CD4-positive, alpha-beta T cell treated with Interleukin-1 beta for 1 hour (primary cell): ENCODE results near the gene SPOP.
"Not testable (repeated sequence)": the region's sequence is repeated elsewhere in the genome, so short reads cannot be mapped to it uniquely, and the experiment has no call there.

ENCODE experiments used
- DNase-seq, 2 donors: peaks; one replicate each; pipeline ENCODE4 v3.0.0-alpha.2; 2020 to 2022

The SPOP gene

DNA sequence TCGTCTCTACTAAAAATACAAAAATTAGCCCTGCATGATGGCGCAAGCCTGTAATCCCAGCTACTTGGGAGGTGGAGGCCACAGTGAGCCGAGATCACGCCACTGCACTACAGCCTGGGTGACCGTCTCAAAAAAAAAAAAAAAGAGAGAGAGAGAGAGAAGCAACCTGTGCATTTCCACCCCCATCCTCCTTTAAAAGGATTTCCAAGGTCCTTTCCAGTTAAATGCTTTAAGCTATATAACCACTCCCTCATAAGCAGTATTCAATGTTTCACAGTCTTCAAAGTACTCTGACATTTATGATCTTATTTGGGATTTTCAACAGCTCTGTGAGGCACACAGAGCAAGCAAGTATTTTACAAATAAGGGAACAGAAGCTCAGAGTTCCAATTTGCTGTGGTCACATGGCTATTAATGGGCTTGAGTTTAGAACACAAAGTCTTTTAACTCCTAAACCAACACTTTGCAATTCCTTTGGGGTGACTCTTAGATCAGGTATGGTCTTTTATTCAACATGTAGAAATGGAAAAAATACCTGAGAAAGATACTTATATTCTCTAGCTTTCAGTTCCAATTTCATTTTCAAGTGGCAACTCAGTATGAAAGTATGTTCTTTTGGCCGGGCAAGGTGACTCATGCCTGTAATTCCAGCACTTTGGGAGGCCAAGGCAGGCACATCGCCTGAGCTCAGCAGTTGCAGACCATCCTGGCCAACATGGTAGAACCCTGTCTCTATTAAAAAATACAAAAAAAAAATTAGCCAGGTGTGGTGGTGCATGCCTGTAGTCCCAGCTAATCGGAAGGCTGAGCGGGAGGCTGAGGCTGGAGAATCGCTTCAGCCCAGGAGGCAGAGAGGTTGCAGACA, 31.3 kb downstream of the SPOP start:
- DNase-seq: no peak

GRCh38 chr17:49646056-49646390, 31.9 kb downstream of the SPOP start:
- not testable (repeated sequence) for DNase-seq

DNA sequence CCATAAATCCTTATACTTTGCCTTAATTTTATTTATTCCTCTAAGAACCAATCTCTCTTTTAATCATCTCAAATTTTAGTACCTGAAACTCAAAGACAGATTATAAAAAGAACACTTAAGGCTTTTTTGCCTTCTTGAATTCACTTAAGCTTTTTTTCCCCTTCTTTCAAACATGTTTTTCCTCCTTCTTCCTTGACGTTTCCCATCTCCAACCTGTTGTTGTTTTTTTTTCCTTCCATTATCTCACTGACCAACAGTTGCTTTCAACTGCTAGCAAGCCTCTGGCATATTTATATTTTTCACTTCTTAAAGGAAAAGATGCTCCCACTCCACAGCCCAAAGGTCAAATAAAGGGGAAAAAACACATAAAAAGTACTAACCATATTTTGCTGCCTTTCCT, 32.2 kb downstream of the SPOP start:
- DNase-seq: no peak

GRCh38 chr17:49640556-49640955, 37.3 kb downstream of the SPOP start:
- no peak for DNase-seq

- no peak for DNase-seq
These were observed 39.1 kb downstream of the SPOP start for GRCh38 chr17:49638818-49639217.

GRCh38 chr17:49637739-49638138, 40.2 kb downstream of the SPOP start:
- no peak for DNase-seq

GRCh38 chr17:49637050-49637449, 40.8 kb downstream of the SPOP start:
- DNase-seq: no peak

- DNase-seq: no peak
These were observed 42.8 kb downstream of the SPOP start for GRCh38 chr17:49635121-49635520.

- DNase-seq: no peak
These were observed 43.4 kb downstream of the SPOP start for GRCh38 chr17:49634485-49634860.

- no peak for DNase-seq
These were observed 44.0 kb downstream of the SPOP start for GRCh38 chr17:49633762-49634484.

DNA sequence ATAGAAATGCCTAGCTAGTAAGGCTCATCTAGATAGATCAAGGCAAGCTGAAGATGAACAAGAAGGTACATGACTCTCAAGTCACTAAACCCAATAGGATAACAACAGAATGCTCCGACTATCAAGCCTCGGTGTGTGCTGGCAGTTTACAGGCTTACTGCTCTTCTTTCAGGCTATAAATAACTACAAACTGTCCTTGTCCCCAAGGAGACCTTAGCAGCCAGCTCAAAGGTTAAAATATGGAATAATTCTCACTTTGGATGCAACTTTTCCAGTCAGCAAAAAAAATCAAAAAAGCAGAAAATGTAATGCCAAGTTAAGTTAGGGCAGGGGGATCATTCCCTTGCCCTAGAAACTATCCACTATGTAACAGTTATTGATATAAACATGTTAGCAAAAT, 44.6 kb downstream of the SPOP start:
- DNase-seq: no peak

DNA sequence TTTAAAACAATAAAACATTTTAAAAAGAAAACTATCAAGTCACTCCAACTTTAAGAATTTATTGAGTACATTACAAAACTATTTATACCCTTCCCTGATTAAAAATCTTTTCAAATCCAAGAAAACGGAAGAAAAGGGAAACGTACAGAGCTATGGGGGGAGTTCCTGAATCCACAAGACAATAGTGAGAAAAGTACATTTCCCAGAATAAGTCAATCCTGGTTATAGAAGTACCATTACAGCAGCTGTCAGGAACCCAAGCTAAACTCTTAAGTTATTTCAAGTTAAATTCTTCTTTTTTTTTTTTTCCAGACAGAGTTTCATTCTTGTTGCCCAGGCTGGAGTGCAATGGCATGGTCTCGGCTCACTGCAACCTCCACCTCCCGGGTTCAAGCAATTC, 45.7 kb downstream of the SPOP start:
- no peak for DNase-seq

- no peak for DNase-seq
These were observed 46.4 kb downstream of the SPOP start for GRCh38 chr17:49631496-49631895.

- DNase-seq: no peak
These were observed 47.6 kb downstream of the SPOP start for GRCh38 chr17:49630113-49630900.

GRCh38 chr17:49629447-49629846, 48.5 kb downstream of the SPOP start:
- DNase-seq: no peak

- no peak for DNase-seq
These were observed 53.0 kb downstream of the SPOP start for GRCh38 chr17:49624896-49625295.

DNA sequence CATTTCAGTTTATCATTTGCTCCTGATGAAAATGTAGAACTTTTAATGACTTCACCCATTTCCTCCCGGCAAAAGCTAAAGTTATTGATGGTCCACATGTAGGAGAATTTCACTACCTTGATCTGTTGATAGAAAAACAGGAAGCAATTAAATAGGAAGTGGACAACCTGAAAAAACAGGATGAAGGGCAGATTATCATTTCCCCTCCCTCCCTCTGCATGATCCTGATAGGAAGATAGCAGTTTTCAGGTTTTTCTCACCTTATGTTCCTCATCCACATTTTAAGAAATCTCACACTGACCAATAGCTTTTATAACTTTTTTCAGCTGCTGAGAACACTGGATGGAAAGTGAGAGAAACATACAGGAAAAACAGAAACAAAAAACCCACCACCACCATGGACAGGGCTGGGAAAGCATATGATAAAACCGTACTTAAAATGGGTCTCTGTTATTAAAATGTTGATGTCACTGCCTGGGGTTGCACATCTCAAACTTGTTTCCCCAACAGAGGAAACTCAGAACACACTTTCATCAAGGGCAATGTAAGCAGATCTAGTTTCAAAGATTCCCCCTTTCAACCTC, 55.9 kb downstream of the SPOP start:
- DNase-seq: no peak

DNA sequence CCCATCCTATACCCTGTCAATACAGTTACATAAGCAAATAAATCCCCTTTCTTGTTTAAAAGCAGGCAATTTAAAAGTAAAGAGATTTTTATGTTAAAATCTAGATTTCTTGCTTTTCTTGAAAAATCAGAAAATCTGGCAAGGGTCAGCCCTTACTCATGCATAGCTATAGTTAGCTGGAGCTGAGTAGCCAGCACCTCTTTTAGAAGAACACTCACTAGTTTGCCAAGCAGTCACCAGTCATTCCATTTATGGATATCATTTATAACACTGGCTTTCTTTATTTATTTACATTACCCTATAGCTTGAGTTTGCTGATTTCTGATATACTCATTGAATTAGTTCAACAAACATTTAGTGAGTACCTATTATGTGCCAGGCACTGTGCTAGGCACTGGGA, 56.5 kb downstream of the SPOP start:
- DNase-seq: no peak

DNA sequence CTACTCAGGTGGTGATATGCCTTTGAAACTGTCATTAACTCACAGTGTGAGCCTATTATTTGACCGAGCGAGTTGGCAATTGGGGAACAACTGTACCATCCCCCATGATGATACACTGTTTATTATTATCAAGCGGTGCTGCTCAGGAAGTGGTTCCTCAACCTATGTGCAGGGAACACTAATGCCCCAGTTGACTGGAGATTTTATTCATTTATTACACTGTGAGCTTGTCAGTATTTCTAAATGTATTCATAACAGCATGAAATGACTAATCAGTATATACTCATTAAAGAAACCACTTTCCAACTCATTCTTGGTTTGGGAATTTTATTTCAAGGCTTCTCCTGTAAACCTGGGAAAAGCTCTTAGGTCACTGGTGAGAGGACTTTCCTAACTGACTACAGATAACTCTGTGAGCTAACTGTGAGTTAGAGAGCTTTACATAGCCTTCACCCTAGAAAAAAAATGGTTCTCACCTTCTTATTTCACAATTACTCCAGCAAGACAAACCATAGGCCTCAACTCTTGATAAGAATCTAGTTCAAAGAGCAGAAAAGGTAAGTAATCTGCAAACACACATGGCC, 59.8 kb downstream of the SPOP start:
- no peak for DNase-seq

DNA sequence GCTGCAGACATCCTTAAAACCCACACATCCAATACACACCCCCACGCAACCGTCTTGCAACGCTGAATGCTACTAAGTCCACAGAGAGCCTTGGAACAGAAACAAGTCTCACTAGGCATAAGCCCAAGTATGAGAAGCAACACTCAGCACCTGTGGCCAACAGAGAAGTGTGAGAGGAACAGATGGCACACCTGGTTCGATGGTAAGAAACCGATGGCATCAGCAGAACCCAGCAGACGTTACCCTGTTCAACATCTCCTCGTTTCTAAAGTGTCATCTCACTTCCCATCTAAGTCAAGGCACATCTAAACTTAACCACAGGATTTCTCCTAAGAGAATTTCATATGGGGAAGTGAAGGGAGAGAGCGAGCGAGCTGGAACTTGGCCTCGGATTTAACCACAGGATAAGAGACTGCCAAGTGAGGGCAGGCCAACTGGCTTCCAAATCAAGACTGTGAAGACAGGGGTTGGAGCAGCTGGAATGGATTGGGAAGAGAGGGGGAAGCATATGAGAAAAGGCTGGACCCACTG, 61.2 kb downstream of the SPOP start:
- no peak for DNase-seq

GRCh38 chr17:49616086-49616485, 61.8 kb downstream of the SPOP start:
- DNase-seq: no peak

GRCh38 chr17:49613182-49613800, 64.6 kb downstream of the SPOP start:
- no peak for DNase-seq
